SHP77 treated with DMSO at 0.1 percent for 48 hours (cell line): ENCODE measurements around the gene UPF1.
"Not testable (repeated sequence)": the region's sequence is repeated elsewhere in the genome, so short reads cannot be mapped to it uniquely, and the experiment has no call there.

Experiments used
- DNase-seq: peaks from one replicate; lab custom pipeline; 2025; lab: John Stamatoyannopoulos, UW

UPF1 gene

DNA sequence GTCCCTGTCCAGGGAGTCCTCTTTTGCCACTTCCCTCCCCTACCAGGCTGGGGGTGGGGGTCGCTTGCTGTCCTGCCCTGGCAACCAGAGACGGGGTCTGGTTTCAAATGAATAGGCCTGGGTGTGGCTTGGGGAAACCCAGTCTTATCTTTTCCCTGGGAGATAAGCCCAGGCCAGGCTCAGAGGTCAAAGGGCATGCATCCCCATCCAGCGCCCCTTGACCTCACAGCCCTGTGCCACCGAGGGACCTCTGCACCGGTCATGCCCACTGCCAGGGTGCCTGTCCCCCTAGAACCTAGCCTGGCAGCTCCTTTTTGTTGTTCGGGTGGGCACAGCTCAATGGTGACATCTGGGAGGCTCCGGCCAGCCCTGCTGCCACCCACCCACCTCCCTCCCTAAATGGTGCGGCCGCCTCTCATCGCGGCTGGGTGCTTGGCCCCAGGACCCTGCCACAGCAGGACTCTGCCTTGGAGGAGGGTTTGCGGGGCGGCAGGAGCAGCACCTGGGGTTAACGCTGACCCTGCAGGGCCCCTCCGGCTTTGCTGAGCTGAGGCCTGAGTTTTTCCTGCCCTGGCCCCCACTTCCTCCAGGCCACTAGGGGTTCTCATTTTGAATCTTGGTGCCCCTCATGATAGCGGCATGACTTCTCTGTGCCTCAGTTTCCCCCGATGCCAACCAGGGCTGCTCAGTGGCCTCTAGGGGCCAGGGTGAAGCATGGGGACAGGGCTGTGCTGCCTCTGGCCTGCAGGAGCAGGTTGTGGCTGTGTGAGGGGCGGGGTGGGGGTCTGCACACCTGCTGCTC, 67.0 kb downstream of the UPF1 start:
- no peak for DNase-seq

DNA sequence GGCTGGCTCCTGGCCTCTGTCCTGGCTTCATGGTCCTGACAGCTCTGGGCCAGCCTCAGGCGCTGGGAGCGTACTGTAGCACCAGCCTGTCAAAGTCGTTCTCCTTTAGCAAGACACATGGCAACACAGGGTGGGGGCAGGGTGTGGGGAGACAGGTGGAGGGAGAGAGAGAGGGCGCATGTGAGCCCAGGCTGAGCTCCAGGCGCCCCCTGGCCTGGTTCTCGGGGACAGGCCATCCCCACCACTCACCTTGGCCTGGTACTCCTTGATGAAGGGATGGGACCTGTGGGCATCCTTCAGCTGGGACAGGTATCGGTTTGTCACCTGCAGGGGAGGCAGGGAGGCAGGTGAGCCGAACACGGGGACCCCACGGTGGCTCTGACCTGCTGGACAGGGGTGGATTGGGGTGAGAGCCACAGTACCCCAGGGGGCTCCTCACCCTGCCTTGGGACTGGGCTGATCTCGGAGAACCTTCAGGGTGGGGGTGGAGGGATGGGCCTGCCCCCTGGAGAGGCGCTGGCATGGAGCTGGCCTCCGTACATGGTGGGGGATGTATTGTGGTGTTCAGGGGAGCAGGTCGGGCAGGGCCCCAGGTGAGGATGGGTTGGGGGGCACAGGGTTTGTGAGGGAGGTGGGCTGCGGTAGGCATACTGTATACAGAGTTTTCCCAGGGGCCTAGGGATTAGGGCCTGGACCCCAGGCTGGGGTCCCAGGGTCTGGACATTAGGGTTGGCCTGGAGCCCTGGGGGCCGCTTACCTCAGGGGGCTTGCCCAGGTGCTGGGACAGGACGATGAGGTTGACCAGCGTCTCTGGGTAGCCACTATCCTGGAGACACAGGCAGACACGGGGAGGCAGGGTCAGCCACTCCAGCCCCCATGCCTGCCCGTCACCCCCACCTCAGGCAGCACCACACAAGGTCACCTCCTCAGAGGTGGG, 68.1 kb downstream of the UPF1 start:
- no peak for DNase-seq

DNA sequence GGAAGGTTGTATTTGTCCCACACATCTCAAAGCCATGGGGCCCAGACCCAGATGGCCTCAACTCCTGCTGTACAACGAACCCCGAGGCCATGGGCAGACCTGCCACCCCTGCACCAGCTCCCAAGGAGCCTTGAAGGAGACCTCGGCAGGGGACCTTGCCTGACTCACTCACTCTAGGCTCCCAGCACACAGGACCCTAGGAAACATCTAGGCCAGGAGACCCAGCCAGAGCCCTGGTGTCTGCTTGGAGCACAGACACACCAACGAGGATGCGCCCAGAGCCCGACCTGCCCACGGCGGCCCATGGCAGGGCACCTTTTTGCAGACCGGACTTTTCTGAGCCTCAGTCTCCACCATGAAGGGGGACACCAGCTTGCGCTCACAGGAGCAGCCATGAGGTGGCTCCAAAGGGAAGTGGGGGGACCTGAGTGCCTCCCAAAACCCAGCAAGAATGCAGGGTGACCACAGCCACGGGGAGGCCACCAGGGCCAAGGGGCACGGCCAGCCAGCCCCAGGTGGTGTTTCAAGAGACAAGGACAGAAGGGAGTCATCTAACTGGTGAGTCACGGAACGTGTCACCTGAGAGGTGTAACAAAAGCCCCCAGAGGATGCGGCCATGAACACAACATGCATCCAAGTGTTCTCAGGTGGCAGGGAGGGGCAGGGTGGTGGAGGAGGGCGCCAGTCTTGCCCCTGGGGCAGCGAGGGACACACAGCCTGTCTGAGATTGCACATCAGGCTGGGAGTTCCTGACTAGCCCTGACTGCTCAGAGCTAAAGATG, 69.1 kb downstream of the UPF1 start:
- no peak for DNase-seq

DNA sequence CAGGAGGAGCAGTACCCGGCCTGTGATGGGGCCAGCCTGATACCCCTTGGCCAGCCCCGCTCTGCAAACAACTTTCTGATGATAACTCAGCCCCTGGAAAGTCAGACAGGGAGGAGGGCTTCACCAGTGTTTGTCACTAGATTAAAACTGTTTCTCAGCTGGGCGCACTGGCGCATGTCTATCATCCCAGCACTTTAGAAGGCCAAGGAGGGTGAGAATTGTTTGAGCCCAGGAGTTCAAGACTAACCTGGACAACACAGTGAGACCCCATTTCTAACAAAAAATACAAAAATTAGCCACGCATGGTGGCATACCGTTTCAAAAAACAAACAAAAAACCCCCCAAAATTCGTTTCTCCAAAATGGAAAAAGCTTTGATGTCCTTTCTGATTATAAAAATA, 69.7 kb downstream of the UPF1 start:
- DNase-seq = no peak

DNA sequence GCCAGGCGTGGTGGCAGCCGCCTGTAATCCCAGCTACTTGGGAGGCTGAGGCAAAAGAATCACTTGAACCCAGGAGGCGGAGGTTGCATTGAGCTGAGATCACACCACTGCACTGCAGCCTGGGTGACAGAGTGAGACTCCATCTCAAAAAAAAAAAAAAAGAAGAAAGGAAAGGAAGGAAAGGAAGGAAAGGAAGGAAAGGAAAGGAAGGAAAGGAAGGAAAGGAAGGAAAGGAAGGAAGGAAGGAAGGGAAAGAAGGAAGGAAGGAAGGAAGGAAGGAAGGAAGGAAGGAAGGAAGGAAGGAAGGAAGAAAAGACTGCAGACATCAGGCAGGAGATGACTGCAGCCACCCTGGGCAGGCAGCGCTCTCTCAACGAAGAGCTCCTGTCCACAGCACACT, 70.8 kb downstream of the UPF1 start:
- DNase-seq = not testable (repeated sequence)

DNA sequence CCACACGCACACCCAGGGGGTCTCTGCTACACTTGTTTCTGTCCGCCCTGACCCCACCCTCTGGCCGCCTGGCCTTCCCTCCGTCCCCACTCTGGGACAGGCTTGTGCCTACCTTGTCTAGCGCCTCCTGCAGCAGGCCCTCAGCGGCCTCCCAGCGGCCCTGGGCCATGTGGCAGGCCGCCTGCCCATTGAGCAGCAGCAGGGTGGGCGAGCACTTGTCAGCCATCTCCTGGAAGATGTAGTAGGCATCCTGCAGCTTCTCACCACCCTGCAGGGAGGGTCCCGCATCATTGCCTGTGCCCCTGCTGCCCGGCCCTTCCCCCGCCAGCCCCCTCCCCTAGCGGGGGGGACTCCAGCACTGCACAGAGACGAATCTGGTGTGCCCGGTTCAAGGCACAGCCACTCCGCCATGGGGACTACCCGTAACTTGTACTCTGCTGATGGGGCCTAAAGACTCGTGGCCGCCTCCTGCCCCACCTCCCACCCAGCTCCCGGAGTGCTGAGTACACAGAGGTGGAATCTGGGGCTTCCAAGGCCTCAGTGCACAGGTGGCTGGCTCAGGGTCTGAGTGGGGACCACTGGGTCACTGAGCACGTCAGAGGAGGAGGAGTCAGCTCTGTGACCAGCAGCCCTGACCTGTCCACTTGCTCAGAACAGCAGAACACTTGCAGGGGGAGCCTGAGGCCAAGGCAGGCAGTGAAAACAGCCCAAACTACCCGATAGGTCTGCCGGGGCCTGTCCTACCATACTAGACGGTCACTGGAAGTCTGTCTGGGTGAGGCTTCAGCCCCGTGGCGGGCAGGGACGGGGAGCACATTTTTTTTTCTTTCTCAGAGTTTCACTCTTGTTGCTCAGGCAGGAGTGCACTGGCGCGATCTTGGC, 71.6 kb downstream of the UPF1 start:
- DNase-seq = no peak

DNA sequence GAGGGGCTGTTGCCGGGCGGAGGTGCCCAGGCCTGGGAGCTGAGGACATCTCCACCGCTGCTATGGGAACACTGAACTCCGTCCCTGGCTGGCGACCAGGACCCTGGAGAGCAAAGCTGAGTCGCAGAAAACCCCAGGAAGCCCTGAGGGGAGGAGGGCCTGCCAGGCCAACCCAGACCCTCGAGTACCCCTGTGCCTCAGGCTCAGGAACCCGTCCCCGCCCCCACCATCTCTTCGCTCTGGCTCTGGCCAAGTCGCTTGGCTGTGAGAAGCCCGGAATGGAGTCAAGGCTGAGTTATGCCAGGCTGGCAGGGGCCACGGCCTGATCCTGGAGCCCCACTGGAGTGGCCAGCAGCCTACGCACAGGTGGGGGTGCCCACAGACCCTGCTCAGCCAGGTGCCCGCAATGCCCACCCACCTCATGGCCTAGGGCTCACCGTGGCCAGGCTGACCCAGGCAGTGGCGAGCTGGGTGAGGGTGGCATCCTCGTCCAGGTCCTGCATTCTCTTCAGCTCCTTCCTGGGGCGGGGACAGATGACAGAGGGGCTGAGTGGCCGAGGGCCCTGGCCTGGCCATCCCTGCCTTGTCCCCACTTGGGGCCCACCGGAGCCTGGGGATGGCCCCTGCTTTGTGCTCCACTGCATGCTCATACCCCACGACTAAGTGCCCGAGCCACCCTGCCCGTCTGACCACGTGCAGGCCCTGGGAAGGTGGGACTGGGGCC, 72.7 kb downstream of the UPF1 start:
- no peak for DNase-seq

DNA sequence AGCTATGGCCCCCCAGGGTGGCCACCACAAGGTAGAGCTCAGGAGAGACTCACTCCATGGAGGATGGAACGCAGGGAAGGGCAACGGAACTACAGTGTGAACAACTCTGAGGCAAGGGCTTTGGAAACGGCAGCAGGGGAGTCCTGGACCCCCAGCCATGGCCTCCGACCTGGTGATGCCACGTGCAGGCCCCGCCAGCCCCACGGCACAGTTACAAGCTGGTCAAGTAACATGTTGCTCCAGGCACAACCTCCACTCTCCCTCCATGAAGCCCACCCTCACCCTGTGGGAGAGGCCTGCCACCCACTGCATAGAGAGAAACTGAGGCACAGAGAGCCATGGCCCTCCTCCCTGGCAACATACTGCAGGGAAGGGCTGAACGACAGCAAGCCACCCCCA, 73.3 kb downstream of the UPF1 start:
- DNase-seq = no peak

DNA sequence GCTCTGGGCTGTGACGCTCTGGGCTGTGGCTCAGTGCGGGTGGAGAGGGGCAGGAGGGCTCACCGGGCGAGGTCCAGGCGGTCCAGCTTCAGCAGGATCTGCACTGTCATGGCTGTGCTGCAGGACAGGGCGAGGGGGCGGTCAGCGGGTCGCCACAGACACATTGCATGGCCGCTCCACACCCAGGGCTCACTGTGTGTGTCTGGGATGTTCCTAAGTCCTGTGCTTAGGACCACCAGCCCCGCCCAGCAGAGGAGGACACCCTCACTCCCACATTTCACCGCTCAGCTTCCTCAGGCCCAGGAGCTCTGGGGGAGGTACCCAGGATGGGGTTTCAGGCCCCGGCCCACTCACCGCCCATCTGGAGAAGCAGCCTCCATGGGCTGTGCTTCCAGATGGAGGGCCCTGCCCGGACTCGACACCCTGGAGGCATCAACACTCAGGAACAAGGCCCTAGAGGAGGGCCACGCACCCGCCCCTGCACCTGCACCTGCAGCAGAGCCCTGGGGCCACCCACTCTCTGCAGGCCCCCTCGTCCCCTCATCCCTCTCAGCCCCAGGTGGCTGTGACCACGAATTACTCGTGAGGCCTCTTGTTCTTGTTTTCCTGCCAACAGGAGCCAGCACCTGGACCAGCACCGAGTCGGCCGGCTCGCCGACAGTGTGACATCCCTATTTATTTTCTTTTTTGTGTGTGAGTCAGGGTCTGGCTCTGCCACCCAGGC, 73.9 kb downstream of the UPF1 start:
- no peak for DNase-seq

DNA sequence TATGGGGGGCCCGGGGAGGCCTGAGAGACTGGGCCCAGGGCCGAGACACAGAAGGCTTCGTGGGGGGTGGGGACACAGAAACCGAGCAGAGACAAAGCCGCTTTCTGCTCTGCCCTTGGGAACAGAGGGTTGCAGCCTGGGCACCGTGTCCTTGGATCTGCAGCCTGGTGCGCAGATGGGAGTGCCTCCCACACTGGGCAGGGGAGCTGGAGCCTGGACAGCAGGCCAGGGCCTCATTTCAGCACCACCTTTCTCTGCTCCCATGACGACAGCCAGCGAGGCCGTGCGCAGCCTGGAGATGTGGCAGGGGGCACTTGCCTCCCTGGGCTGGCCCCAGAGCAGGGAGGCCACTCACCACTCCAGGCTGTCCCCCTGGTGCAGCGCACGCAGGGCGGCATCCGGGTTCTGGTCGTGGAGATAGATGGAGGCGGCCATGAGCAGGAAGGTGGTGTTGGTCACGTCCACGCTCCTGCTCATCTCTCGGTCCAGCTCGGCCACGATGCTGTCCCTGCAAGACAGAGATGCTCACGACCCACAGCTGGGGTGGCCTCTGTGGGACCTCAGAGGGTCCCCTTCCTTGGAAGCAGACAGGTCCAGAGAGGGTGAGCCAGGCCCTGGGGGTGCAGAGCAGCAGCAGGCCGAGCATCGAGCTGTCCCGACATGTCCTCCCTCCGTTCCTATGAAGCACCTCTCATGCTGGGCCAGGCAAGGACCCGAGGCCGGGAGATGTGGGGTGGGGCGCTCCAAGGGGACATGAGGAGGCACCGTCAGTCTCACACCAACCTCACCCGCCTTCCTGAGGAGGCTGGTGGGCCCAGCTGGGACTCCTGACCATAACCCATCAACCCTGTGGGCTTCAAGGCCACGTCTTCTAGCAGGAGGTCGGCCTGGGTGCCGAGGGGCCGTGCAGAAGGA, 75.1 kb downstream of the UPF1 start:
- no peak for DNase-seq

DNA sequence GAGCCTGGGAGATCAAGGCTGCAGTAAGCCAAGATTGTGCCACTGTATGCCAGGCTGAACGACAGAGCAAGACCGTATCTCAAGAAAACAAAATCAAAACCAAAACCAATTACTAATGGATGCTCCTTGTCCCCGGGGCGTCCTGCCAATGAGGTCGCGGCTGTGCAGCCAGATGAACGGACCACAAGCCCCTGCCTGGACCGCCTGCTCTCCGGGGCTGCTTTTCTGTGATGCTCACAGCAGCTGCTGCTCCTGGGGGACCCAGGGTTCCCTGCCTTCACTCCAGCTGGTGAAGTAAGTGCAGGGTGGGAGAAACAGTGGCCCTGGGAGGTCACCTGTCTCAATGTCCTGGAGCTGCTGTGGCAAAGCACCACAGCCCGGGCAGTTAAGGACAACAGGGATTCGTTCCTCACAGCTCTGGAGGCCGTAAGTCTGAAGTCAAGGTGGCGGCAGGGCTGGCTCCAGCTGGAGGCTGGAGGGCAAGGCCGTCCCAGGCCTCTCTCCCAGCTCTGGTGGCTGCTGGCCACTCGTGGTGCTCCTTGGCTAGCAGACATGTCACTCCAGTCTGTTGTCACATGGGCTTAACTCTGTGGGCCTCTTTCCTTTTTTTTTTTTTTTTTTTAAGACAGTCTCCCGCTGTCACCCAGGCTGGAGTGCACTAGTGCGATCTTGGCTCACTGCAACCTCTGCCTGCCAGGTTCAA, 77.3 kb downstream of the UPF1 start:
- DNase-seq = no peak

DNA sequence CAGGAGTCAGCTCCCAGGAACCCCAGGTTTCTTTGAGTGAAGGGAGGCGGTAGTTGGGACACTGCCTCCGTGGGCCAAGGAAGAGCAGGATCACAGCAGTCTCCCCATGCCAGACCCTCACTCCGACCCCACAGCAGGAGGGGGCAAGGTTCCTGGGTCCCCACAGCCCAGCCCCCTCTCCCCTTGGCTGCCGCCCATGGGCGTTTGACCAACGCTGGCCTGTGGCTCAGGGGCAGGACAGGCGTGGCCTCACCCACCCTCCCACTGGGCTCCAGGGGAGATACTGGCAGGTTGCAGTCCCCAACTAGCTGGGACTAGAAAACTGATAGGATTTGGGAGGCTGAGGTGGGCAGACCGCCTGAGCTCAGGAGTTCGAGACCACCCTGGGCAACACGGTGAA, 78.3 kb downstream of the UPF1 start:
- DNase-seq = no peak

DNA sequence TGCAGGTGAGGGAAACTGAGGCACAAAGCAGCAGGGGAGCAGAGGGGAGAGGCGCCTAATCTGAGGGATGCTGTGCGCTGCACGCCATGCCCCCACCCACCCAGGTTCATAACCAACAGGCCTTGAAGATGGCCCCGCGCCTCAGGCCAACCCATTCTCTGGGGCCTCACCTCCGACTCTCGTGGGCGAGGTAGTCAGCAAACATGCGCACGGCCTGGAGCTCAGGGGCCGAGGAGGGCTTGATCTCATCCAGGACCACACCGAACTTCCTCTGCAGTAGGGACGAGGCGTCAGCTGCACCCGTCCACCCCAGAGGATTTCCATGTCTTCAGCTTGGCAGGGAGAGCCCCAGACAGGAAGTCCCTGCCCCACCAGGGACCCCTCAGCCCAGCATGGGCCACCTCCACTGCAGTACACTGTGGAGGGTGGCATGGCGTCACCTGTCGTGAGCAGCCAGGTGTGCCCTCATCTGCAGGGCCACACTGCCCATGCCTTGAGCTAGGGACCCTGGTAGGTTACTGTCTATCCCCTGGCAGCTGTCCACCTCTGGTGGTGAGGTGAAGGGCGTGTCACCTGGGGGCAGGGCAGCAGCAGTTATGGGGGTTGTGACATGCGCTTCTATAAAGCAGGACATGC, 79.2 kb downstream of the UPF1 start:
- DNase-seq = no peak

DNA sequence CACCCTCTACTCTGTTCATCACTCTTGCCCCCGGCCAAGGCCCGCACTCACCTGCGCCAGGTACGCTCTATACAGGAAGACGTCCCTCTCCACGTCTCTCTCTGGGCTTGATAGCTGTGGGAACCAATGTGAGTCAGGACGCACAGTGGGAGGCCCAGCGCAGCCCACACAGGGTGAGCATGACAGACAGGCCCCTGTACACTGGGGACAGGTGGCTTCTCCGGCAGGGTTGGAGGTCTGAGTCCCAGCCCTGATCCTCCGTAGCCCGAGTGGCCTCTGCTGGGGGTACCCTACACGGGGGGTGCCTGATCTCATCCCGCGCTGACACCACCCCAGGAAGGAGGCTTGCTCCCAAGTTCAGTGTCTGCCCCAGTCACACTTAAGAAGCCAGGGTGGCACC, 81.2 kb downstream of the UPF1 start:
- DNase-seq = no peak

DNA sequence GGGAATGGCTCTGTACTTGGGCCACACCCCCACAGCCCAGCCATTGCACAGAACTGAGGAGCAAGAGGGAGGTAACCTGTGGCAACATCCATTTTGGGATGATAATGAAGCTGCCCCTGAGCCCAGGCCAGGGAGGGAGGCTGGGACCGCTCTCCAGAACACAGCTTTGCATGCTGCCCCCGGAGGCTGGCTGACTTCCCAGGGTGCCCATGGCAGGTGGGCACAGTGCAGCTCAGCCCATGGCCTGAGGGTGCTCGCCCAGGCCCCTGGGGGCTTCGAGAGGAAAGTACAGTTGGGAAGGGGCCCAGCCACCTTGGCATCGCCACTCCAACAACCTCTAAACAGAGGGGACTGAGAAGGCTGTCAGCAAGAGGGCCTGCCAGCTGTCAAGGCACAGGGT, 81.7 kb downstream of the UPF1 start:
- DNase-seq = no peak

DNA sequence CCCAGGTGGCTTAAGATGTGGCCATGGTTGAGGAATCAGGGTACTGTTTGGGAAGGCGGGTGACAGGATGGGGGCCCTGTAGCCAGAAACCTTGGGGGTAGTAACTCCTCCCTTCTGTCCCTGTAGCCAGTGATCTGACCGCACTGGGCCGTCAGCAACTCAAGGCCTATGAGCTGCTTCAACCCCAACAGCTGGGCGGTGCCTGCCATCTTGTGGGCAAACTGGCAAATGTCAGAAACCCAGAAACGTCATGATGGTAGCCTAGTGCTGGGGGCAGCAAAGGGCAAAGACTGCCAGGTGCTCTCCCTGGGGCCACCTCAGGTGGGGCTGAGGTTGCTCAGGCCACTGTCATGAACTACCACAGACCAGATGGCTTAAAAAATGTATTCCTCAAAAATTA, 83.9 kb downstream of the UPF1 start:
- DNase-seq = no peak

DNA sequence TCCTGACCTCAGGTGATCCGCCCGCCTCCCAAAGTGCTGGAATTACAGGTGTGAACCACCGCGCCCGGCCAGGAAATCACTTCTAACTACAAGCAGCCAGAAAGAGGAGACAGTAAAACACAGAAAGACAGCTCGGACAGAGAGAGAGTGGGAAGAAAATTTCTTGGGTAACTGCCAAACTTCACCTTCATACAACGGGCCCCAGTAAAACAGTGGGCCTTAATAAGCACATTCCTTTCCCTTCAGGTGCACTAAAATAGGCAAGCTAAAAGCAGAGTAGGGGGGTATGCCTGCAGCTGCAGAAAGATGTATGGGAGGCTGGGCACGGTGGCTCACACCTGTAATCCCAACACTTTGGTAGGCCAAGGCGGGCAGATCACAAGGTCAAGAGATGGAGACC, 85.8 kb downstream of the UPF1 start:
- DNase-seq = not testable (repeated sequence)
